ENCODE data around the gene ITPR2. TPM values are rescaled to one million over a fixed set of nuclear protein-coding genes. Genes with fewer than 3 reads are reported as not detected.

Gene ITPR2
- total and polyA plus RNA-seq, 2 of the 13 experiments (the other 11 are each of a cell fraction or from before 2014, with no cell fraction given) = 31.9 to 81.9 TPM

- 0 out of 2 replicates have a peak, but pooled peaks have one; percentile 37 for TF ChIP-seq ZBTB26 (CRISPR knock-in tag; IDR thresholded peaks at IDR 0.05; ENCODE audit: borderline replicate concordance)
- no peak for TF ChIP-seq NAIF1 (CRISPR knock-in tag; IDR thresholded peaks at IDR 0.05; ENCODE audit: borderline replicate concordance)
- TF ChIP-seq ZMYM2 (CRISPR knock-in tag; IDR thresholded peaks at IDR 0.05) = peak; percentile 53; the same call in 1 of the 2 replicates
- TF ChIP-seq ATF2 (CRISPR knock-in tag; IDR thresholded peaks at IDR 0.05) = peak; percentile 96; the same call in 1 of the 2 replicates
- peak; percentile 88; the same call in 1 of the 2 replicates for TF ChIP-seq AFF4 (CRISPR knock-in tag; IDR thresholded peaks at IDR 0.05)
- peak; percentile 71; the same call in 1 of the 2 replicates for TF ChIP-seq ZNF205 (CRISPR knock-in tag; IDR thresholded peaks at IDR 0.05)
- no peak for TF ChIP-seq CSRNP2 (CRISPR knock-in tag; conservative IDR thresholded peaks at IDR 0.05; ENCODE audit: low read depth)
- no peak for TF ChIP-seq HNRNPL (IDR thresholded peaks at IDR 0.05; ENCODE audit: low read depth, low read length)
- no peak; a peak in 1 of 4 replicates for TF ChIP-seq POLR2A (IDR thresholded peaks at IDR 0.05; ENCODE audit: insufficient read depth in 1 of 2, low read depth in 2 of 2, low read length in 2 of 2)
- TF ChIP-seq ZNF317 (CRISPR knock-in tag; IDR thresholded peaks at IDR 0.05) = peak; percentile 94
- peak; percentile 74 for TF ChIP-seq HHEX (CRISPR knock-in tag; IDR thresholded peaks at IDR 0.05)
- peak; percentile 73; the same call in 1 of the 2 replicates for TF ChIP-seq HMG20B (CRISPR knock-in tag; conservative IDR thresholded peaks at IDR 0.05)
- peak; percentile 95 for TF ChIP-seq JUN (CRISPR knock-in tag; IDR thresholded peaks at IDR 0.05)
- 0 out of 2 replicates have a peak, but pooled peaks have one; percentile 40 for TF ChIP-seq ZNF691 (CRISPR knock-in tag; IDR thresholded peaks at IDR 0.05; ENCODE audit: borderline replicate concordance, low read depth)
- no peak for TF ChIP-seq NPAS2 (CRISPR knock-in tag; IDR thresholded peaks at IDR 0.05; ENCODE audit: borderline replicate concordance)
- no peak for TF ChIP-seq TMF1 (CRISPR knock-in tag; IDR thresholded peaks at IDR 0.05; ENCODE audit: low read depth)
- peak; percentile 81; the same call in 1 of the 2 replicates for TF ChIP-seq TFAP4 (IDR thresholded peaks at IDR 0.05; ENCODE audit: borderline replicate concordance, low read depth)
- no peak for TF ChIP-seq BATF2 (CRISPR knock-in tag; IDR thresholded peaks at IDR 0.05)
These were observed 88.1 kb downstream of the ITPR2 start (continued) for GRCh38 chr12:26744697-26745440.
